Activated CD8-positive, alpha-beta memory T cell treated with anti-CD3 and anti-CD28 coated beads, Interleukin-2, amount 50 U/mL, for 4 hours (primary cell): ENCODE data around the gene COL6A1.
A peak's percentile ranks its signal among the peaks of the same experiment; 100 is the strongest.

ENCODE experiments used
- DNase-seq: peaks from one replicate; pipeline ENCODE4 v3.0.0-alpha.2; 2020

The COL6A1 gene

GRCh38 chr21:45981151-45982091, at the start of gene COL6A1:
TSS of gene COL6A1 (plus strand) at chr21:45981770. CDS start at chr21:45981851, 81 bp downstream.
- peak; percentile 55 for DNase-seq

GRCh38 chr21:45932922-45933502, 48.6 kb upstream of the COL6A1 start:
- DNase-seq, result no peak

- no peak for DNase-seq
Observed at GRCh38 chr21:45934085-45934484, 47.5 kb upstream of the COL6A1 start.

GRCh38 chr21:45934554-45934953, 47.0 kb upstream of the COL6A1 start:
- DNase-seq, result no peak

GRCh38 chr21:45935628-45936027, 45.9 kb upstream of the COL6A1 start:
- no peak for DNase-seq

GRCh38 chr21:45937721-45938452, 43.7 kb upstream of the COL6A1 start:
- no peak for DNase-seq

GRCh38 chr21:45938453-45938755, 43.2 kb upstream of the COL6A1 start:
- DNase-seq, result no peak

- no peak for DNase-seq
Observed at GRCh38 chr21:45938811-45939520, 42.6 kb upstream of the COL6A1 start.

- no peak for DNase-seq
Observed at GRCh38 chr21:45939521-45940045, 42.0 kb upstream of the COL6A1 start.

GRCh38 chr21:45940091-45940490, 41.5 kb upstream of the COL6A1 start:
- no peak for DNase-seq

GRCh38 chr21:45940621-45941337, 40.8 kb upstream of the COL6A1 start:
- no peak for DNase-seq

- DNase-seq, result no peak
Observed at GRCh38 chr21:45941338-45941710, 40.2 kb upstream of the COL6A1 start.

- no peak for DNase-seq
Observed at GRCh38 chr21:45941717-45942546, 39.6 kb upstream of the COL6A1 start.

- no peak for DNase-seq
Observed at GRCh38 chr21:45942755-45943629, 38.6 kb upstream of the COL6A1 start.

- DNase-seq, result no peak
Observed at GRCh38 chr21:45943630-45944540, 37.7 kb upstream of the COL6A1 start.

- no peak for DNase-seq
Observed at GRCh38 chr21:45944601-45945000, 37.0 kb upstream of the COL6A1 start.

- no peak for DNase-seq
Observed at GRCh38 chr21:45945066-45945867, 36.3 kb upstream of the COL6A1 start.

GRCh38 chr21:45945868-45946210, 35.7 kb upstream of the COL6A1 start:
- no peak for DNase-seq
